Measurements from ENCODE around the gene TAF4B.

Gene TAF4B

GRCh38 chr18:26327062-26327461 lies 100.8 kb downstream of the TAF4B start:
- H3K9me3 ChIP-seq (ENCODE audit: control insufficient read depth in 2 of 2, low read length in 2 of 2), result no peaks in the 10 kb centered on the region
- H3K27ac ChIP-seq (ENCODE audit: low read depth in 2 of 2, low read length in 2 of 2), result no peak overlapping the region
- H3K36me3 ChIP-seq (ENCODE audit: control insufficient read depth in 2 of 2, insufficient read depth in 2 of 2, low read length in 2 of 2), result peaks cover 0 to 5% of the 10 kb centered on the region in 2 donors
- no peak overlapping the region for H3K4me3 ChIP-seq (ENCODE audit: low read length in 2 of 2)
- no peaks in the 10 kb centered on the region for H3K4me1 ChIP-seq (ENCODE audit: control insufficient read depth in 2 of 2, insufficient read depth in 2 of 2, low read length in 2 of 2)
- no peak overlapping the region for H3K9ac ChIP-seq (ENCODE audit: low read depth in 1 of 2, low read length in 2 of 2)
- H3K27me3 ChIP-seq (ENCODE audit: control insufficient read depth in 2 of 2, insufficient read depth in 2 of 2, low read length in 2 of 2), result no peaks in the 10 kb centered on the region

- Histone ChIP-seq H3K9ac (ENCODE audit: low read depth in 1 of 2, low read length in 2 of 2) (no peak overlapping the region), H3K27me3 (ENCODE audit: control insufficient read depth in 2 of 2, insufficient read depth in 2 of 2, low read length in 2 of 2) (no peaks in the 10 kb centered on the region), H3K4me3 (ENCODE audit: low read length in 2 of 2) (no peak overlapping the region), H3K27ac (ENCODE audit: low read depth in 2 of 2, low read length in 2 of 2) (no peak overlapping the region), H3K36me3 (ENCODE audit: control insufficient read depth in 2 of 2, insufficient read depth in 2 of 2, low read length in 2 of 2) (peaks cover 0 to 5% of the 10 kb centered on the region in 2 donors), H3K9me3 (ENCODE audit: control insufficient read depth in 2 of 2, low read length in 2 of 2) (no peaks in the 10 kb centered on the region), H3K4me1 (ENCODE audit: control insufficient read depth in 2 of 2, insufficient read depth in 2 of 2, low read length in 2 of 2) (no peaks in the 10 kb centered on the region)
Measured at GRCh38 chr18:26332991-26333390, 106.7 kb downstream of the TAF4B start.

GRCh38 chr18:26335156-26335555 lies 108.9 kb downstream of the TAF4B start:
- Histone ChIP-seq H3K27me3 (ENCODE audit: control insufficient read depth in 2 of 2, insufficient read depth in 2 of 2, low read length in 2 of 2) (no peaks in the 10 kb centered on the region), H3K4me3 (ENCODE audit: low read length in 2 of 2) (no peak overlapping the region), H3K9me3 (ENCODE audit: control insufficient read depth in 2 of 2, low read length in 2 of 2) (no peaks in the 10 kb centered on the region), H3K9ac (ENCODE audit: low read depth in 1 of 2, low read length in 2 of 2) (no peak overlapping the region), H3K36me3 (ENCODE audit: control insufficient read depth in 2 of 2, insufficient read depth in 2 of 2, low read length in 2 of 2) (peaks cover 0 to 5% of the 10 kb centered on the region in 2 donors), H3K4me1 (ENCODE audit: control insufficient read depth in 2 of 2, insufficient read depth in 2 of 2, low read length in 2 of 2) (no peaks in the 10 kb centered on the region), H3K27ac (ENCODE audit: low read depth in 2 of 2, low read length in 2 of 2) (no peak overlapping the region)

- Histone ChIP-seq H3K4me1 (ENCODE audit: control insufficient read depth in 2 of 2, insufficient read depth in 2 of 2, low read length in 2 of 2) (no peaks in the 10 kb centered on the region), H3K27me3 (ENCODE audit: control insufficient read depth in 2 of 2, insufficient read depth in 2 of 2, low read length in 2 of 2) (no peaks in the 10 kb centered on the region), H3K9ac (ENCODE audit: low read depth in 1 of 2, low read length in 2 of 2) (no peak overlapping the region), H3K36me3 (ENCODE audit: control insufficient read depth in 2 of 2, insufficient read depth in 2 of 2, low read length in 2 of 2) (peaks cover 0 to 1% of the 10 kb centered on the region in 2 donors), H3K9me3 (ENCODE audit: control insufficient read depth in 2 of 2, low read length in 2 of 2) (no peaks in the 10 kb centered on the region), H3K27ac (ENCODE audit: low read depth in 2 of 2, low read length in 2 of 2) (no peak overlapping the region), H3K4me3 (ENCODE audit: low read length in 2 of 2) (no peak overlapping the region)
Measured at GRCh38 chr18:26335571-26336487, 109.6 kb downstream of the TAF4B start.

GRCh38 chr18:26336572-26336971 lies 110.3 kb downstream of the TAF4B start:
- Histone ChIP-seq H3K36me3 (ENCODE audit: control insufficient read depth in 2 of 2, insufficient read depth in 2 of 2, low read length in 2 of 2) (no peaks in the 10 kb centered on the region), H3K27ac (ENCODE audit: low read depth in 2 of 2, low read length in 2 of 2) (no peak overlapping the region), H3K27me3 (ENCODE audit: control insufficient read depth in 2 of 2, insufficient read depth in 2 of 2, low read length in 2 of 2) (no peaks in the 10 kb centered on the region), H3K9me3 (ENCODE audit: control insufficient read depth in 2 of 2, low read length in 2 of 2) (no peaks in the 10 kb centered on the region), H3K4me3 (ENCODE audit: low read length in 2 of 2) (no peak overlapping the region), H3K4me1 (ENCODE audit: control insufficient read depth in 2 of 2, insufficient read depth in 2 of 2, low read length in 2 of 2) (no peaks in the 10 kb centered on the region), H3K9ac (ENCODE audit: low read depth in 1 of 2, low read length in 2 of 2) (no peak overlapping the region)

- Histone ChIP-seq H3K9ac (ENCODE audit: low read depth in 1 of 2, low read length in 2 of 2) (no peak overlapping the region), H3K27me3 (ENCODE audit: control insufficient read depth in 2 of 2, insufficient read depth in 2 of 2, low read length in 2 of 2) (no peaks in the 10 kb centered on the region), H3K4me3 (ENCODE audit: low read length in 2 of 2) (no peak overlapping the region), H3K4me1 (ENCODE audit: control insufficient read depth in 2 of 2, insufficient read depth in 2 of 2, low read length in 2 of 2) (no peaks in the 10 kb centered on the region), H3K9me3 (ENCODE audit: control insufficient read depth in 2 of 2, low read length in 2 of 2) (no peaks in the 10 kb centered on the region), H3K36me3 (ENCODE audit: control insufficient read depth in 2 of 2, insufficient read depth in 2 of 2, low read length in 2 of 2) (no peaks in the 10 kb centered on the region), H3K27ac (ENCODE audit: low read depth in 2 of 2, low read length in 2 of 2) (no peak overlapping the region)
Measured at GRCh38 chr18:26342646-26343045, 116.4 kb downstream of the TAF4B start.

- H3K36me3 ChIP-seq (ENCODE audit: control insufficient read depth in 2 of 2, insufficient read depth in 2 of 2, low read length in 2 of 2), result no peaks in the 10 kb centered on the region
- no peaks in the 10 kb centered on the region for H3K9me3 ChIP-seq (ENCODE audit: control insufficient read depth in 2 of 2, low read length in 2 of 2)
- H3K4me3 ChIP-seq (ENCODE audit: low read length in 2 of 2), result no peak overlapping the region
- no peak overlapping the region for H3K9ac ChIP-seq (ENCODE audit: low read depth in 1 of 2, low read length in 2 of 2)
- H3K27me3 ChIP-seq (ENCODE audit: control insufficient read depth in 2 of 2, insufficient read depth in 2 of 2, low read length in 2 of 2), result no peaks in the 10 kb centered on the region
- no peaks in the 10 kb centered on the region for H3K4me1 ChIP-seq (ENCODE audit: control insufficient read depth in 2 of 2, insufficient read depth in 2 of 2, low read length in 2 of 2)
- H3K27ac ChIP-seq (ENCODE audit: low read depth in 2 of 2, low read length in 2 of 2), result no peak overlapping the region
Measured at GRCh38 chr18:26350961-26351360, 124.7 kb downstream of the TAF4B start.

- Histone ChIP-seq H3K9ac (ENCODE audit: low read depth in 1 of 2, low read length in 2 of 2) (no peak overlapping the region), H3K9me3 (ENCODE audit: control insufficient read depth in 2 of 2, low read length in 2 of 2) (no peaks in the 10 kb centered on the region), H3K27ac (ENCODE audit: low read depth in 2 of 2, low read length in 2 of 2) (no peak overlapping the region), H3K36me3 (ENCODE audit: control insufficient read depth in 2 of 2, insufficient read depth in 2 of 2, low read length in 2 of 2) (peaks cover 0 to 2% of the 10 kb centered on the region in 2 donors), H3K4me1 (ENCODE audit: control insufficient read depth in 2 of 2, insufficient read depth in 2 of 2, low read length in 2 of 2) (no peaks in the 10 kb centered on the region), H3K27me3 (ENCODE audit: control insufficient read depth in 2 of 2, insufficient read depth in 2 of 2, low read length in 2 of 2) (no peaks in the 10 kb centered on the region), H3K4me3 (ENCODE audit: low read length in 2 of 2) (no peak overlapping the region)
Measured at GRCh38 chr18:26356045-26356785, 130.0 kb downstream of the TAF4B start.

- Histone ChIP-seq H3K9me3 (ENCODE audit: control insufficient read depth in 2 of 2, low read length in 2 of 2) (no peaks in the 10 kb centered on the region), H3K36me3 (ENCODE audit: control insufficient read depth in 2 of 2, insufficient read depth in 2 of 2, low read length in 2 of 2) (peaks cover 0 to 2% of the 10 kb centered on the region in 2 donors), H3K27ac (ENCODE audit: low read depth in 2 of 2, low read length in 2 of 2) (no peak overlapping the region), H3K4me3 (ENCODE audit: low read length in 2 of 2) (no peak overlapping the region), H3K9ac (ENCODE audit: low read depth in 1 of 2, low read length in 2 of 2) (no peak overlapping the region), H3K27me3 (ENCODE audit: control insufficient read depth in 2 of 2, insufficient read depth in 2 of 2, low read length in 2 of 2) (no peaks in the 10 kb centered on the region), H3K4me1 (ENCODE audit: control insufficient read depth in 2 of 2, insufficient read depth in 2 of 2, low read length in 2 of 2) (no peaks in the 10 kb centered on the region)
Measured at GRCh38 chr18:26357960-26358359, 131.7 kb downstream of the TAF4B start.

- Histone ChIP-seq H3K27ac (ENCODE audit: low read depth in 2 of 2, low read length in 2 of 2) (no peak overlapping the region), H3K36me3 (ENCODE audit: control insufficient read depth in 2 of 2, insufficient read depth in 2 of 2, low read length in 2 of 2) (peaks cover 0 to 2% of the 10 kb centered on the region in 2 donors), H3K9ac (ENCODE audit: low read depth in 1 of 2, low read length in 2 of 2) (no peak overlapping the region), H3K4me1 (ENCODE audit: control insufficient read depth in 2 of 2, insufficient read depth in 2 of 2, low read length in 2 of 2) (no peaks in the 10 kb centered on the region), H3K4me3 (ENCODE audit: low read length in 2 of 2) (no peak overlapping the region), H3K27me3 (ENCODE audit: control insufficient read depth in 2 of 2, insufficient read depth in 2 of 2, low read length in 2 of 2) (no peaks in the 10 kb centered on the region), H3K9me3 (ENCODE audit: control insufficient read depth in 2 of 2, low read length in 2 of 2) (no peaks in the 10 kb centered on the region)
Measured at GRCh38 chr18:26362021-26362420, 135.8 kb downstream of the TAF4B start.

Data from mucosa of rectum (tissue), 2 donors.